Mesothelial cell of epicardium (in vitro differentiated cells): Measurements from ENCODE around the gene ISOC2. TPM values are rescaled to one million over a fixed set of nuclear protein-coding genes. Genes with fewer than 3 reads are reported as not detected.

Source experiments
- DNase-seq, 2 experiments: peaks; one replicate each; pipeline ENCODE4 v3.0.0; 2021; ENCODE audit warnings: low spot score in 2 of 2; ENCODE audit not compliant: unreplicated experiment in 2 of 2
- H3K27ac Mint-ChIP-seq: 2 replicates; pipeline ENCODE4 v1.8.0; 2021; ENCODE audit warnings: mixed read lengths
- H3K27me3 Mint-ChIP-seq: 2 replicates; pipeline ENCODE4 v1.8.0; 2021; ENCODE audit warnings: low read depth, mixed read lengths
- H3K36me3 Mint-ChIP-seq: 2 replicates; pipeline ENCODE4 v1.8.0; 2021; ENCODE audit warnings: mixed read lengths
- H3K4me1 Mint-ChIP-seq: 2 replicates; pipeline ENCODE4 v1.8.0; 2021; ENCODE audit warnings: mixed read lengths
- H3K4me3 Mint-ChIP-seq: 2 replicates; pipeline ENCODE4 v1.8.0; 2021; ENCODE audit warnings: mild to moderate bottlenecking, moderate library complexity, mixed read lengths
- H3K9me3 Mint-ChIP-seq: 2 replicates; pipeline ENCODE4 v1.8.0; 2021; ENCODE audit warnings: mixed read lengths
- total RNA-seq: library from RNA; stranded (reverse); gene quantifications from 3 replicates; pipeline ENCODE4 v1.2.1, GENCODE V29; 2021
- TF ChIP-seq, protein P1 (sequence below): fragments of 200-600 bp; sonication (generic); IDR thresholded peaks from one replicate; pipeline ENCODE4 v1.5.0; 2021; ENCODE audit warnings: antibody characterized with exemption; ENCODE audit not compliant: unreplicated experiment

ISOC2 gene
- total RNA-seq, 1 donor from 2014 or later, result 35.0 TPM

DNA sequence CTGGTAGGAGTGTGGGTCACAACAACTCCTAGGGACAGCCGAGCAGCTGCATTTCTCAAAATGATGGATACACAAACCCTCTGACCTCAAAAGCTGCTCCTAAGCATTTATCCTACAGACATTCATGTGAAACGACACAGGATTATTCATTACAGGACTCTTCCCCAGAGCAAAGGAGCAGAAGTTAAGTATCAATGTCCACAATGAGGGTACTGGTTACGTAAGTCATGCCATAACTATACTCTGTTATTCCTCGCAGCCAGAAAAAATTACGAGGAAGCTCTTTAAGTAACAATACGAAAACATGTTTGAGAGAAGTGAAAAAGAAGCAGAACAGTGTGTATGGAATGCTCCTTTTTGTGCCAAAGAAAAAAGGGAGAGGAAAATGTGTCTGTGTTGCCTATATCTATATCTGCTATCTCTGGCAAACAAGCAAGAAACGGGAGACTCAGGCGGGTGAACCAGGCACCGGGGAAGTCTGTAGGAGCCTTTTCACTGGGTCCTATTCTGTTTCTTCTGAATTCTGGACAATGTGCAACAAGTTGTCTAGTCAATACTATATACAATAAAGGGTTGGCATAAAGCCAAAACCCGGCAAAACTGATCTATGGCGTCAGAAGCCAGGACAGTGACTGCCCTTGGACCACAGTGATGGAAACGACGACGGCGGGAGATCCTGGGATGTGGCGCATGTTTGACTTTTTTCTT, 1.3 kb downstream of the ISOC2 start:
- no peaks in the 10 kb centered on the region for H3K36me3 Mint-ChIP-seq
- peaks cover 26% of the 10 kb centered on the region for H3K4me1 Mint-ChIP-seq

DNA sequence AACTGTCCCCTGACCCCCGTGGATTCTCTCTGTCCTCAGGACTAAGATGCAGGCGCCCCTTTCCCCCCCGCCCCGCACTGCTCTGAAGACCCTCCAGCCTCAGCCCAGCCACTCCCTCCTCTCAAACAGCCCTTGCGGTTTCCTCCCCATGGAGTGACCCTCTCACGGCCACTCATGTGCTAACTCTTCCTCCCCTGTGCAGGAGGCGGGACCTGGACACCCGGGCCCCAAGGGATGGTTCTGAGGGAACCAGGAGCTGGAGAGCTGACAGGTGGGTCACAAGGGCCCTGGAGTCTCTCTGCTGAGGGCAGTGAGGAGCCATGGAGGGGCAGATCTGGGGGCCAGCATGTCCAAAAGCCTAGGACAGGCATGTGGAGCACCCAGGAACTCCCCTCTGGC, 1.9 kb downstream of the ISOC2 start:
- DNase-seq, result no peak
- peak overlapping the region; percentile 91 for H3K27ac Mint-ChIP-seq
- no peaks in the 10 kb centered on the region for H3K9me3 Mint-ChIP-seq
- TF ChIP-seq, protein P1, sequence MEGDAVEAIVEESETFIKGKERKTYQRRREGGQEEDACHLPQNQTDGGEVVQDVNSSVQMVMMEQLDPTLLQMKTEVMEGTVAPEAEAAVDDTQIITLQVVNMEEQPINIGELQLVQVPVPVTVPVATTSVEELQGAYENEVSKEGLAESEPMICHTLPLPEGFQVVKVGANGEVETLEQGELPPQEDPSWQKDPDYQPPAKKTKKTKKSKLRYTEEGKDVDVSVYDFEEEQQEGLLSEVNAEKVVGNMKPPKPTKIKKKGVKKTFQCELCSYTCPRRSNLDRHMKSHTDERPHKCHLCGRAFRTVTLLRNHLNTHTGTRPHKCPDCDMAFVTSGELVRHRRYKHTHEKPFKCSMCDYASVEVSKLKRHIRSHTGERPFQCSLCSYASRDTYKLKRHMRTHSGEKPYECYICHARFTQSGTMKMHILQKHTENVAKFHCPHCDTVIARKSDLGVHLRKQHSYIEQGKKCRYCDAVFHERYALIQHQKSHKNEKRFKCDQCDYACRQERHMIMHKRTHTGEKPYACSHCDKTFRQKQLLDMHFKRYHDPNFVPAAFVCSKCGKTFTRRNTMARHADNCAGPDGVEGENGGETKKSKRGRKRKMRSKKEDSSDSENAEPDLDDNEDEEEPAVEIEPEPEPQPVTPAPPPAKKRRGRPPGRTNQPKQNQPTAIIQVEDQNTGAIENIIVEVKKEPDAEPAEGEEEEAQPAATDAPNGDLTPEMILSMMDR, result no peak
- peaks cover 3% of the 10 kb centered on the region for H3K36me3 Mint-ChIP-seq
- peaks cover 21% of the 10 kb centered on the region for H3K27me3 Mint-ChIP-seq
- peak overlapping the region; percentile 79 for H3K4me3 Mint-ChIP-seq
- peaks cover 26% of the 10 kb centered on the region for H3K4me1 Mint-ChIP-seq

More for the DNA sequence above, 1.3 kb downstream of the ISOC2 start:
- TF ChIP-seq, protein P1, result no peak
- H3K27ac Mint-ChIP-seq, result peak overlapping the region; percentile 91
- DNase-seq, result no peak
- H3K27me3 Mint-ChIP-seq, result peaks cover 25% of the 10 kb centered on the region
- H3K4me3 Mint-ChIP-seq, result peak overlapping the region; percentile 79
- H3K9me3 Mint-ChIP-seq, result no peaks in the 10 kb centered on the region

DNA sequence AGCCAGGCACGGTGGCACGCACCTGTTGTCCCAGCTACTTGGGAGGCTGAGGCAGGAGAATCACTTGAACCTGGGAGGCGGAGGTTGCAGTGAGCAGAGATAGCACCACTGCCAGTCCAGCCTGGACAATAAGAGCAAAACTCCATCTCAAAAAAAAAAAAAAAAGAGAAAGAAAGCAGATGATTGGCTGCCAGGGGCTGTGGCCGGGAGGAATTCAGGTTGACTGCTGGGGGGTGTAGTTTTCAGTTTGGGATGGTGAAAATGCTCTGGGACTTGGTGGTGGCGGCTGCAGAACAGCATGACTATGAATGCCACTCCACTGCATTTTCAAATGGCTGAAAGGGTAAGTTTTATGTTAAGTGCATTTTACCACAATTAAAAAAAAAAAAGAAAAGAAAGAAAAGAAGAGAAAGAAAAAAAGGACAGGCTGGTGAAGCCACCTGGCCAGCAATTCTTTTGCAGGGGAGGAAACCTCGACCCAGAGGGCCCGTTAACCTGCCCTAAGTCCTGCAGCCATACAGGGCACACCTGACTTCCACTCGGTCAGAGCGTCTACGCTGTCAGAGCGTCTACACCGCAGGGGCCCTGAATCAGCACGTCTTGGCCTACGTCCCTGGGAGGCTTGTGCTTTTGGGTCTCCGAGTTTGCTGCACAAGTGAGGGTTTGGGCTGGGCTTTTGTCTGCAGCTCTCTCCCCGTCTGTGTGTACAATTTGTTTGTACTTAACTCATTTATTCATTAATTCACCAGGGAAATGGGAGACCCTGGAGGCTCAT, 3.6 kb downstream of the ISOC2 start:
- peaks cover 3% of the 10 kb centered on the region for H3K36me3 Mint-ChIP-seq
- TF ChIP-seq, protein P1, result no peak
- H3K27ac Mint-ChIP-seq, result no peak overlapping the region
- peaks cover 29% of the 10 kb centered on the region for H3K4me1 Mint-ChIP-seq
- no peaks in the 10 kb centered on the region for H3K9me3 Mint-ChIP-seq
- no peak for DNase-seq
- H3K4me3 Mint-ChIP-seq, result no peak overlapping the region
- peaks cover 20% of the 10 kb centered on the region for H3K27me3 Mint-ChIP-seq

DNA sequence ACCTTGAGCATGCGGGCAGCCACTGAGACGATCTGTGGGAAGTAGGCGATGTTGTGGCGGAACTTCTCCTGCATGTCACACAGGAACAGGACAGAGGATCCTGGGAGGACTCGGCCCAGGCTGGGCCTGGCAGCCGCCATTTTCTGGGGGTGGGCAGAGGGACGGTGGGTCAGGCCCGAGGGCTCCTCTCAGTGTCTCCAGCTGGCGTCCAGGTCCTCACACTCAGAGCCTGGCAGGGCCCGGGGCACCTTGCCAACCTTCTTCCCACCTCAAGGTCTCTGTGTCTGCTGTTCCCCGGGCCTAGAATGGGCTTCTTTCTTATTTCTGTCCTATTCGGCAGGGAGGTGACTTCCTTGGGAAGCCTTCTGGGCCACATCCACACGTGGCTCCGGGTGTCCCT, 5.1 kb downstream of the ISOC2 start:
- Mint-ChIP-seq H3K4me1 (peaks cover 25% of the 10 kb centered on the region), H3K27ac (no peak overlapping the region), H3K36me3 (peaks cover 3% of the 10 kb centered on the region), H3K4me3 (no peak overlapping the region), H3K27me3 (peaks cover 23% of the 10 kb centered on the region), H3K9me3 (no peaks in the 10 kb centered on the region)
- TF ChIP-seq, protein P1, result no peak
- DNase-seq, result no peak

DNA sequence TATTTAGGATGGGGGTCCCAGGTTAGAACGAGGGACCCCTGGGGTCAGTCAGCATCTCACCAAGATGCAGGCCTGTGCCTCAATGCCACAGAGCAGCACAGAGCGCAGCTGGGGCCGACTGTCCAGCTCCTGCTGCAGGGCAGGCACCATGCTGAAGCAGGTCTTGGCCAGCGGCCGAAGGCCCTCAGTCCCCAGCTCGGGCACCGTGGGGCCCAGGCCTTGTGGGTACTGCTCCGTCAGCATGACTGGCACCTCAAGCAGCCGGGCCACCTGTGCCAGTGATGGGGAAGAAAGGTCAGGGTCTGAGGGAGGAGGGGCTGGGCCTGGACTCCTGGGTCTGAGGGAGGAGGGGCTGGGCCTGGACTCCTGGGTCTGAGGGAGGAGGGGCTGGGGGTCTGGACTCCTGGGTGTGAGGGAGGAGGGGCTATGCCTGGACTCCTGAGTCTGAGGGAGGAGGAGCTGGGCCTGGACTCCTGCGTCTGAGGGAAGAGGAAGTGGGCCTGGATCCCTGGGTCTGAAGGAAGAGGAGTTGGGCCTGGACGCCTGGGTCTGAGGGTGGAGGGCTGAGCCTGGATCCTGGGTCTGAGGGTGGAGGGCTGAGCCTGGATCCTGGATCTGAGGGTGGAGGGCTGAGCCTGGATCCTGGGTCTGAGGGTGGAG, 5.7 kb downstream of the ISOC2 start:
- DNase-seq, result no peak
- Mint-ChIP-seq H3K27me3 (peaks cover 28% of the 10 kb centered on the region), H3K4me3 (no peak overlapping the region), H3K27ac (no peak overlapping the region), H3K4me1 (peaks cover 22% of the 10 kb centered on the region), H3K9me3 (no peaks in the 10 kb centered on the region), H3K36me3 (peaks cover 3% of the 10 kb centered on the region)
- TF ChIP-seq, protein P1, result no peak
